HG03060 (cell line): Measurements from ENCODE around the gene CYREN.

Experiments
- ATAC-seq: cut with Tn5 transposase; IDR thresholded peaks from one replicate; pipeline ENCODE4 v1.9.1; 2021; ENCODE audit warnings: low read depth, moderate number of reproducible peaks; ENCODE audit not compliant: unreplicated experiment

The CYREN gene

DNA sequence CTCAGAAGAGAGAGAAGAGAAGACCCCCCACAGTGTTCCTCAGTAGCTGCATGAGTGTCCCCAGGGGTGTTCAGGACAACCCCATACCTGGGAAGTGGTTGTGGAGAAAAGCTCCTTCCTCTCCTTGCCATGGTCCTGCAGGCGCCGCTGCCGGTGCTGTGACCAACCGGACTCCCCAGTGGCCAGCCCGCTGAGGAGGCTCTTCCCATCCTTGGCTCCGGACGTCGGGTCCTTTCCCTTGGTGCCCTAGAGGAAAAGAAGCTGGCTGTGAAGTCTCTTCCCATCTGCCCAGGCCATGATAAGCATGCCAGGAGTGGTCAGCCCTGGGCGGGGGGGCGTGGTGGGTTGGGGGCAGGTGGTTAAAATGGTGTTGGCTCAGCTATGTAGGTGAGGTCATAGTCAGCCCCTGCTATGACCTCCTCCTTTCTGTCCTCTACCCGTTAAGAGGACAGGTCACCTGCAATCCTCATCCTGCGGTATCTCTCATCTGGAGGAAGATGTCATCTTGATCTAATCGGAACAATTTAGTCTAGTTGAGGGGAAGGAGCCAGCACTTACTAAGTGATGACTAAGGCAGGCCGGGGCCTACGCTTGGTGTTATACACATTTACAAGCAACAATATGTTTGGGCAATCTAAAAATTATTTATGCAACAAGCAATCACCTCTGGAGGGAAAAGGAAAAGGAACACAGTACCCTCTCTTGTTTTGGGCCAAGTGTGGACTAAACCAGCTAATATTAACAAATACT, 27.6 kb upstream of the CYREN start:
- ATAC-seq: no peak

- ATAC-seq: no peak
These were observed 26.8 kb upstream of the CYREN start for GRCh38 chr7:135197343-135197742.

- no peak for ATAC-seq
These were observed 25.6 kb upstream of the CYREN start for GRCh38 chr7:135195968-135196629.

GRCh38 chr7:135195156-135195555, 24.6 kb upstream of the CYREN start:
- no peak for ATAC-seq

DNA sequence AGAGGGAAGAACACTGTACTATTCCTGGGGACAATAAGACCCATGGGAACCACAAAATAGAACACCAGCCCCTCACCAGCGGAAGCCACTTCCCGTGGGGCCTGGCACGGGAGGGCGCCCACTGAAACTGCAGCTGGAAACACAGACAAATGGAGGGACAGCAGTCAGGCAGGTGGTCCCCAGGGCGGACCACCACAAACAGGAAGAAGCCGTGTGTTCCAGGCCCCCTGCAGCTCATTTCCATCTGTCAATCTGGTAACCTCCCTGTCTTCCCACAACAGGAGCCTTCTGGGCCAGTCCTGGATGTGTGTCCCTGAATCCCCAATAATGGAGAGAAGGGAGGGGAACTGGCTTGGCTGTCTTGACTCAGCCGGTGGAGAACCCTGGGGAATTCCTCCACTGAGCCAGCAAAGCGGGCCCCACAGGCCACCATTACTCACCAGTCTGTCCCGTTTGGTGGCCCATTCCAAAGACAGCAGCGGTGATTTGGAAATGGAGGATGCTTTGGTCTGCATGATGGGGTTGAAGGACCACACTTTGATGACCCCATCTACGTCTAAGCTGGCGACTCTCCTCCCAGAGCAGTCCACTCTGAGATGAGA, 24.1 kb upstream of the CYREN start:
- ATAC-seq: no peak

GRCh38 chr7:135193615-135194081, 23.1 kb upstream of the CYREN start:
- no peak for ATAC-seq

GRCh38 chr7:135192914-135193536, 22.5 kb upstream of the CYREN start:
- no peak for ATAC-seq

DNA sequence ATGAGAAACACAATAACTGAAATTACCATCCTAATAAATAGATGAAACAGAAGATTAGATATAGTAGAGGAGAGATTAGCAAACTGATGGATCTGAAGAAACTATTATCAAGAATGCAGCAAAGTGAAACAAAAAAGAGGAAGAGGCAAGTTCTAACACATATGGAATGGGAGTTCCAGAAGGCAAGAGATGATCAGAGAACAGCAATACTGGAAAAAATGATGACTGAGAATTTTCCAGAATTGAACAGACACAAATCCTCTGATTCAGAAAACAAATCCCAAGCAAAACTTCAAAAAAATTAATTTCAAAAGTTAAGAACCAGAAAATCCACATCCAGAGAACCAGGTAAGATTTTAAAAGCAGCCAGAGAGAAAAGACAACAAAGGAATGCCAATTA, 20.2 kb upstream of the CYREN start:
- no peak for ATAC-seq

DNA sequence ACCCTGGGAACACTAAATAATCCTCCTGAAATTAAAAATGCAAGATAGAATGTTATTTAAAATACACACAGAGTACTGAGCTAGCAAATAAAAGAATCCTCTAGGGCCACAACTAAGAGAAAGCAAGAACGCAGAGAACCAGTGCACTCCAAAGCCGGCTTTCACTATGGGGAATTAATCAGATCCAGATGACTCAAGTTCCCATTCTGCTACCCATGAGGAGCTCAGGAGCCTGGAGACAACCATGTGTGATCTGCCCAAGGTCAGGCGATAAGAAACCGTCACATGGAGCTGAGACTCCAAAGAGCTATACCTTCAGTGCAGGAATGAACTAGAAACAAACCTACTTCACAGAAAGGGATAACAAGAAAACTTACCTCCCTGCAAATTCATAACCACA, 19.5 kb upstream of the CYREN start:
- ATAC-seq: no peak

DNA sequence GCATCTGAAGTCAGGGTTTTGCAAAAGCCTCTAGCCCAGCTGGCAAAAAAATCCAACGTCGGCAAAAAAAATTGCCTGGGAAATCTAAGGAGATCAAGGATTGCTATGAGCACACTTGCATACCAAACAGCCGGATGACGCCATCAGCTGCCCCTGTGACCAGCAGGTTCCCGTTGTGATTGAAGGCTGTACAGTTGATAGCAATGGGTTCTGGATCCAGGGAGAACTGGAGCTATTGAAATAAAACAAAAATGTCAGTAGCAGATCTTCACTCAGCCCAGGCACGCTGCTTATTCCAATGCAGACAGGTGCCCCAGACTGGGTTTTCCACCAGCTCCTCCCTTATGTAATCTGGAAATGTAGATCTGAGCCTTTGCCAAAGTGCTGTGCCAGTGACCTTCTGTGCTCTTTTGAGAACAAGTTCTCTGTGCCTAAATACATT, 18.7 kb upstream of the CYREN start:
- no peak for ATAC-seq

DNA sequence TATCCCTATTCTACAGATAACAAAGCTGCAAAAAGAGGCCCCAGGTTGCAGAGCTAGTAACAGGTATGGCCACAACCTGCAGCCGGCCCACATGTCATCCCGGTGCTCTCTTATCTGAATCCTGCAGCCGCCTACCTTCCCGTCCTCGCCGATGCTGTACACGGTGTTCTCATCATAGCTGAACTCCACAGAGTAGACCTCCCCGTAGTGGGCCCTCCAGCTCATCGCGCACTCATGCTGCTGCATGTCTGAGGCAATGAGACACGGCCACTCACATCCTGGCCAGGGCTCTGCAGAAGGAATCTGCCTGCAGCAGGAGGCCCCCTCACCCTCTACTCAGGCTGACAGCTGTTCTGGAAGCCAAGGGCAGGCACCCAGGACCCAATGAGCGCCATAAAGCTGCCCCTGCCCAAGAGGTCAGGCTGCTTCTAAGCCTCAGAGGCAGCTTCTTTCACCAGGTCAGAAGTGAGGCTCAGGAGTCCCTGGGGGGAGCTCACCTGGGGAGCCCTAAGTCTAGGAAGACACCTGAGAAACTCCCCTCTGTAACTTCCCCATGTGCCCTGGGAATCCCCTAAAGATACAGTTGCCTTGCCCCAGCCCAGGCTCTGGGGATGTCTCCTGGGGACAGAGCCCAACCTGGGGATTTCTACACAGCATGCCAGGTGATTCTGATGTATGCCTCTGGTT, 17.9 kb upstream of the CYREN start:
- peak; percentile 38 for ATAC-seq

- ATAC-seq: no peak
These were observed 16.3 kb upstream of the CYREN start for GRCh38 chr7:135186841-135187253.

DNA sequence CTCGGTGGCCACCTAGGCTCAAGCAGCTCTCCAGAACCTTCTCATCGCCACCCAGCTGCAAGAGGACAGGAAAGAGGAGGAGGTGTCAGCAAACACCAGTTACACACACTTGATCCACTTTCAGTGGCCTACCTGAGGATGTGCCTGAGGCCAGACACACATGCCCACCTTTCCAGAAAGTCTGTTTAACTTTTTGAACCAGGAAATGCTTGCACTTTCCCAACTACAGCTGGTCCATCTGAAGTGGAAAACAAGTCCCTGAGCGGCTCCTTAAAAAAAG, 15.7 kb upstream of the CYREN start:
- no peak for ATAC-seq

- no peak for ATAC-seq
These were observed 15.2 kb upstream of the CYREN start for GRCh38 chr7:135185471-135186260.

DNA sequence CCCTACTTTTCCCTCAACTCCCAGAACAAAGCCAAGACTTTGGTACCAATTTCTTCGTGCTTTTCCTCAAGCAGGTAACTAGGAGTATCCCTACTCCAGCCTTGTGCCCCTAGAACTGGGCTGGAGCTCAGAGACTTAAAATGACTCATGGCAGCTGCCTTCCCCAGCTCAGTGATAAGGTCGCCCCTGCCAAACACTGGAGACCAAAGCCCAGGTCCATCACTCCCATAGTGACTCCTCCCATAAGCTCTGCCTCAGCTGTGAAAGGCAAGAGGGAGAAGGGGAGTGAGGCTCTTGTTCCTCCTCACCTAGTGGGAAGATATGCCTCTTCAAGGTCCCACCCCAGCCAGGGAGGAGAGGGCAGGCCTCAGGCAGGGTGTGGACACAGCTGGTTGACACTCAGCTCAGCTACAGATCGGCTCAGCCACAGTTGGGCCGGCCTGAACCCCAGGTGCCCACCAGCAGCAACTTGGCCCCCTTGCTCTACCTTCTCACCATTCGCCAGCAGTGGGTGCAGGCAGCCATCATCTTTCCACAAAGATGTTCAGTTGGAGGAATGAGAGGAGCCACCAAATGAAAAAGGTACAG, 13.8 kb upstream of the CYREN start:
- ATAC-seq: no peak

GRCh38 chr7:135183478-135183877, 13.0 kb upstream of the CYREN start:
- no peak for ATAC-seq

GRCh38 chr7:135181929-135182678, 11.6 kb upstream of the CYREN start:
- no peak for ATAC-seq

GRCh38 chr7:135181261-135181928, 10.9 kb upstream of the CYREN start:
- no peak for ATAC-seq
